OCI-LY1 (cell line): Measurements from ENCODE around the gene TEDC1.

Experiments used
- H2AFZ ChIP-seq: fragments of 200-600 bp; sonication (generic), shearing (Covaris generic); 2 replicates; pipeline ENCODE4 v1.6.0; 2014; ENCODE audit warnings: antibody characterized with exemption, mild to moderate bottlenecking, low read length
- H3F3A ChIP-seq: fragments of 200-600 bp; sonication (generic), shearing (Covaris generic); 2 replicates; pipeline ENCODE4 v1.6.0; 2014; ENCODE audit warnings: mild to moderate bottlenecking, antibody characterized with exemption, low read length, moderate library complexity; ENCODE audit not compliant: insufficient read depth
- H3K27ac ChIP-seq: fragments of 200-600 bp; sonication (generic); 2 replicates; pipeline ENCODE4 v1.5.1; 2014; ENCODE audit warnings: low read length, mixed run types, mild to moderate bottlenecking, low read depth; ENCODE audit not compliant: poor library complexity, severe bottlenecking
- H3K27me3 ChIP-seq: fragments of 200-600 bp; sonication (generic); 2 replicates; pipeline ENCODE4 v1.6.0; 2014; ENCODE audit warnings: antibody characterized with exemption, mild to moderate bottlenecking, low read length, moderate library complexity; ENCODE audit not compliant: insufficient read depth
- H3K36me3 ChIP-seq: fragments of 200-600 bp; sonication (generic); 2 replicates; pipeline ENCODE4 v1.6.1; 2014; ENCODE audit warnings: mild to moderate bottlenecking, antibody characterized with exemption, low read length, moderate library complexity, mixed read lengths; ENCODE audit not compliant: insufficient read depth
- H3K4me1 ChIP-seq: fragments of 200-600 bp; sonication (generic); 2 replicates; pipeline ENCODE4 v1.5.1; 2014; ENCODE audit warnings: mild to moderate bottlenecking, low read length, moderate library complexity; ENCODE audit not compliant: insufficient read depth, severe bottlenecking
- H3K4me2 ChIP-seq: fragments of 200-600 bp; sonication (generic), shearing (Covaris generic); 2 replicates; pipeline ENCODE4 v1.6.1; 2014; ENCODE audit warnings: low read length
- H3K4me3 ChIP-seq: fragments of 200-600 bp; sonication (generic); 2 replicates; pipeline ENCODE4 v1.5.1; 2014; ENCODE audit warnings: low read length, low read depth, mild to moderate bottlenecking, mixed read lengths; ENCODE audit not compliant: poor library complexity, severe bottlenecking
- H3K79me2 ChIP-seq: fragments of 200-600 bp; shearing (Covaris generic); 2 replicates; pipeline ENCODE4 v1.6.1; 2016; ENCODE audit warnings: mixed run types, low read length, mixed read lengths; ENCODE audit not compliant: insufficient read depth
- H3K9ac ChIP-seq: fragments of 200-600 bp; sonication (generic), shearing (Covaris generic); 2 replicates; pipeline ENCODE4 v1.6.1; 2014; ENCODE audit warnings: mild to moderate bottlenecking, low read length, mixed read lengths
- H3K9me2 ChIP-seq: fragments of 200-600 bp; sonication (generic), shearing (Covaris generic); 2 replicates; pipeline ENCODE4 v1.6.1; 2014; ENCODE audit warnings: low read depth, mild to moderate bottlenecking, low read length, mixed read lengths
- H3K9me3 ChIP-seq: fragments of 200-600 bp; shearing (Covaris generic); 2 replicates; pipeline ENCODE4 v1.6.1; 2014; ENCODE audit warnings: low read length, mixed read lengths
- H4K20me1 ChIP-seq: fragments of 200-600 bp; sonication (generic), shearing (Covaris generic); 2 replicates; pipeline ENCODE4 v1.6.0; 2016; ENCODE audit warnings: mild to moderate bottlenecking, low read length; ENCODE audit not compliant: insufficient read depth
- CTCF ChIP-seq: fragments of 200-600 bp; sonication (generic), shearing (Covaris generic); IDR thresholded peaks from 2 replicates; pipeline ENCODE4 v1.5.1; 2017; ENCODE audit warnings: mild to moderate bottlenecking, antibody characterized with exemption, low read length, moderate library complexity, mixed read lengths
- EZH2 ChIP-seq: fragments of 200-600 bp; sonication (generic), shearing (Covaris generic); IDR thresholded peaks from 2 replicates; pipeline ENCODE4 v1.8.0; 2017; ENCODE audit warnings: borderline replicate concordance, mixed run types, mild to moderate bottlenecking, antibody characterized with exemption, low read length, moderate library complexity, mixed read lengths

The TEDC1 gene

GRCh38 chr14:105478398-105479251 is 12.4 kb upstream of the TEDC1 start:
- Histone ChIP-seq H3K9me3 (no peaks in the 10 kb centered on the region), H3K27ac (no peak overlapping the region), H4K20me1 (no peaks in the 10 kb centered on the region), H3K36me3 (no peaks in the 10 kb centered on the region), H3K4me3 (no peak overlapping the region), H2AFZ (no peak overlapping the region), H3K9me2 (no peaks in the 10 kb centered on the region), H3K4me2 (no peak overlapping the region), H3K79me2 (no peaks in the 10 kb centered on the region), H3K4me1 (peaks cover 25% of the 10 kb centered on the region), H3F3A (no peaks in the 10 kb centered on the region), H3K27me3 (peaks cover 36% of the 10 kb centered on the region; the same call in 1 of the 2 replicates), H3K9ac (no peak overlapping the region)
- TF ChIP-seq CTCF = no peak
- no peak for TF ChIP-seq EZH2

GRCh38 chr14:105479431-105480158 is 11.5 kb upstream of the TEDC1 start:
- Histone ChIP-seq H3K4me2 (no peak overlapping the region), H3K36me3 (no peaks in the 10 kb centered on the region), H3K9me3 (no peaks in the 10 kb centered on the region), H3K4me1 (peaks cover 25% of the 10 kb centered on the region), H3K9me2 (no peaks in the 10 kb centered on the region), H3K4me3 (no peak overlapping the region), H3K27me3 (peaks cover 38% of the 10 kb centered on the region), H3K9ac (no peak overlapping the region), H3F3A (no peaks in the 10 kb centered on the region), H4K20me1 (no peaks in the 10 kb centered on the region), H3K27ac (no peak overlapping the region), H3K79me2 (no peaks in the 10 kb centered on the region), H2AFZ (no peak overlapping the region)
- no peak for TF ChIP-seq CTCF
- no peak for TF ChIP-seq EZH2

GRCh38 chr14:105480199-105480746 is 10.8 kb upstream of the TEDC1 start:
- H3F3A ChIP-seq = no peaks in the 10 kb centered on the region
- H4K20me1 ChIP-seq = no peaks in the 10 kb centered on the region
- TF ChIP-seq CTCF (no peak), EZH2 (no peak)
- no peak overlapping the region for H2AFZ ChIP-seq
- H3K4me1 ChIP-seq = peaks cover 18% of the 10 kb centered on the region
- no peak overlapping the region for H3K4me3 ChIP-seq
- no peak overlapping the region for H3K9ac ChIP-seq
- no peaks in the 10 kb centered on the region for H3K9me3 ChIP-seq
- no peaks in the 10 kb centered on the region for H3K9me2 ChIP-seq
- H3K4me2 ChIP-seq = no peak overlapping the region
- H3K36me3 ChIP-seq = no peaks in the 10 kb centered on the region
- H3K27ac ChIP-seq = no peak overlapping the region
- H3K27me3 ChIP-seq = peaks cover 37% of the 10 kb centered on the region
- H3K79me2 ChIP-seq = no peaks in the 10 kb centered on the region
